GM20431 (cell line): ENCODE measurements around the gene TRIM14.

Experiments used
- in situ Hi-C: fragments of 300-500 bp; cut with MseI, MboI; formaldehyde crosslinking; loops from one replicate; pipeline ENCODE4 v1.15.0; 2020; ENCODE audit warnings: low sequenced_read_pairs; ENCODE audit not compliant: unreplicated experiment

TRIM14 gene

GRCh38 chr9:98057138-98057799 is 61.8 kb downstream of the TRIM14 start:
- in situ Hi-C loops, result no loop called here

- in situ Hi-C loops, result no loop called here
Observed at GRCh38 chr9:98056269-98057137, 62.5 kb downstream of the TRIM14 start, which contains the start of gene NANS. Gene NANS (plus strand): TSS chr9:98056732. CDS start chr9:98056809, 77 bp downstream.

- in situ Hi-C loops, result no loop called here
Observed at GRCh38 chr9:98054376-98054951, 64.6 kb downstream of the TRIM14 start.

GRCh38 chr9:98050351-98050750 is 68.7 kb downstream of the TRIM14 start:
- in situ Hi-C loops, result no loop called here

- in situ Hi-C loops, result no loop called here
Observed at GRCh38 chr9:98049288-98050072, 69.5 kb downstream of the TRIM14 start.

- in situ Hi-C loops, result no loop called here
Observed at GRCh38 chr9:98047002-98047401, 72.0 kb downstream of the TRIM14 start.

- in situ Hi-C loops, result no loop called here
Observed at GRCh38 chr9:98046180-98046543, 72.9 kb downstream of the TRIM14 start.

GRCh38 chr9:98045234-98046179 is 73.5 kb downstream of the TRIM14 start:
- in situ Hi-C loops, result no loop called here

- in situ Hi-C loops, result no loop called here
Observed at GRCh38 chr9:98043915-98044314, 75.1 kb downstream of the TRIM14 start.

GRCh38 chr9:98040212-98040611 is 78.8 kb downstream of the TRIM14 start:
- in situ Hi-C loops, result no loop called here

- in situ Hi-C loops, result loop anchor here (10.0 kb wide), 1 partner anchor 115 kb away; the partner anchor contains the start of gene TRMO
Observed at GRCh38 chr9:98039607-98040017, 79.4 kb downstream of the TRIM14 start.

GRCh38 chr9:98038958-98039357 is 80.1 kb downstream of the TRIM14 start:
- in situ Hi-C loops, result loop anchor here (10.0 kb wide), 1 partner anchor 114 kb away; the partner anchor contains the start of gene TRMO

- in situ Hi-C loops, result loop anchor here (10.0 kb wide), 1 partner anchor 113 kb away; the partner anchor contains the start of gene TRMO
Observed at GRCh38 chr9:98037357-98037756, 81.7 kb downstream of the TRIM14 start.

GRCh38 chr9:98034593-98035546 is 84.2 kb downstream of the TRIM14 start:
- in situ Hi-C loops, result loop anchor here (10.0 kb wide), 1 partner anchor 110 kb away; the partner anchor contains the start of gene TRMO

GRCh38 chr9:98031935-98032334 is 87.1 kb downstream of the TRIM14 start:
- in situ Hi-C loops, result loop anchor here (10.0 kb wide), 1 partner anchor 107 kb away; the partner anchor contains the start of gene TRMO

- in situ Hi-C loops, result loop anchor here (10.0 kb wide), 1 partner anchor 106 kb away; the partner anchor contains the start of gene TRMO
Observed at GRCh38 chr9:98031169-98031568, 87.9 kb downstream of the TRIM14 start.

- in situ Hi-C loops, result loop anchor here (10.0 kb wide), 1 partner anchor 60 kb away; no protein-coding TSS in a partner anchor
Observed at GRCh38 chr9:98024702-98025101, 94.3 kb downstream of the TRIM14 start.
